SJSA1 (cell line): ENCODE data around the gene IQGAP3. TPM values are rescaled to one million over a fixed set of nuclear protein-coding genes. Genes with fewer than 3 reads are reported as not detected.

ENCODE experiments used
- DNase-seq, 2 experiments: peaks; one replicate each; pipeline ENCODE4 v3.0.0-alpha.2; 2015 to 2020; ENCODE audit warnings: low spot score in 2 of 2, low read depth in 1 of 2
- H3K27ac ChIP-seq: fragments of 250-450 bp; sonication (Bioruptor Pico); 2 replicates; pipeline ENCODE4 v1.5.1; 2020; ENCODE audit warnings: mild to moderate bottlenecking, moderate library complexity
- H3K27me3 ChIP-seq: fragments of 250-450 bp; sonication (Bioruptor Pico); replicated peaks from 2 replicates; pipeline ENCODE4 v1.5.1; 2020; ENCODE audit warnings: mild to moderate bottlenecking, moderate library complexity
- H3K36me3 ChIP-seq: fragments of 250-450 bp; sonication (Bioruptor Pico); 2 replicates; pipeline ENCODE4 v1.5.1; 2020; ENCODE audit warnings: mild to moderate bottlenecking
- H3K4me1 ChIP-seq: fragments of 250-450 bp; sonication (Bioruptor Pico); replicated peaks from 2 replicates; pipeline ENCODE4 v1.6.1; 2021; ENCODE audit warnings: mild to moderate bottlenecking
- H3K4me3 ChIP-seq: fragments of 250-450 bp; sonication (Bioruptor Pico); 2 replicates; pipeline ENCODE4 v1.5.1; 2020; ENCODE audit warnings: mild to moderate bottlenecking
- H3K9me3 ChIP-seq: fragments of 250-450 bp; sonication (Bioruptor Pico); replicated peaks from 2 replicates; pipeline ENCODE4 v1.5.1; 2020; ENCODE audit warnings: mild to moderate bottlenecking
- total RNA-seq: library from RNA; depleted of rRNA; stranded (reverse); fragments of >200 nt; shearing (Covaris generic); gene quantifications from 2 replicates; pipeline ENCODE4 v1.2.3, GENCODE V29; 2014

IQGAP3 gene
- total RNA-seq, 1 experiment from 2014 or later = 64.1 TPM

DNA sequence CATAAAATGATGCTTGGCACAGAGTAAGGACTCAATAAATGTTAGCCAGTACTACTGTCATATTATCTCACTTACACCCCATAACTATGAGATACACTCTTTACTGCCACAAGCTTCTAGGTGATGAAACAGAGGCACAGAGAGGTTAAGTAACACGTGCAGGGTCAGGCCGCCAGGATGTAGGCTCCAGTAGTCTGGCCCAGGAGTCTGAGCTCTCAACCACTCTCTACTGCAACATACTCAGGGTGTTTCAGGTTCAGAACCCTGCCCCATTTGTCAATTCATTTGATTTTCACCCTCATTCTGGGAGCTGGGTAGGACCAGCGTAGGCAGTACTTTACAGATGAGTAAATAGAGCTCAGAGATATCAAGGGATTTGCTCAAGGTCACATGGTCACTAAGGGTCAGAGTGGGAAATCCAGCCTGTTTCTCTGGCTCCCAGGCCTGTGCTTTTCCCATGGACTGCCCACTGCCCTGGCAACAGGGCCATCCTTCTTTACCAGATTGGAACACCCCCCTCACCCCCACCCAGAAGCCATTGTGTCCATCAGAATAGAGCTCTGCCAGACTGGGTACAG, 21.2 kb downstream of the IQGAP3 start:
- Histone ChIP-seq H3K27me3 (no peaks in the 10 kb centered on the region), H3K9me3 (no peaks in the 10 kb centered on the region), H3K36me3 (peaks cover 100% of the 10 kb centered on the region), H3K4me1 (0 out of 2 replicates have a peak, but pooled peaks cover 4% of the 10 kb centered on the region), H3K4me3 (no peak overlapping the region), H3K27ac (no peak overlapping the region)
- DNase-seq = no peak

DNA sequence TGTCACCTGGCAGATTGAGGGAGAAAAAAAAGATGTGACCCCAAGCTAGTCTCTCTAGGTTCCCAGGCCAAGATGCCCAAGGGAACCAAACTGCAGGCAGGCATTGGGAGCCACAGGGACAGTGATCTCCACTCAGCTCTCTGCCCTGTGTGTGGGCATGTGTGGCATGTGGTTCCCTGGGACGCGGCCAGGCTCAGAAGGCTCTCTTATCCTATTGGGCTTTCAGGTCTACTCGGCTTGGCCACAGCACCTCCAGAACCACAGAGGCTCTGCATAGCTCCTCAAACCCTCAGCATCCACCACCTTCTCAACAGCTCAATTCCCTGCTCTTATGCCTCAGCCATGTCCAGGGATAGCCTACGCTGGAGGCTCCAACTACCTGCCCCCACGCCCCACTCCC, 22.0 kb downstream of the IQGAP3 start:
- Histone ChIP-seq H3K36me3 (peaks cover 100% of the 10 kb centered on the region), H3K4me1 (0 out of 2 replicates have a peak, but pooled peaks cover 4% of the 10 kb centered on the region), H3K27ac (no peak overlapping the region), H3K4me3 (no peak overlapping the region), H3K9me3 (no peaks in the 10 kb centered on the region), H3K27me3 (no peaks in the 10 kb centered on the region)
- DNase-seq = no peak

DNA sequence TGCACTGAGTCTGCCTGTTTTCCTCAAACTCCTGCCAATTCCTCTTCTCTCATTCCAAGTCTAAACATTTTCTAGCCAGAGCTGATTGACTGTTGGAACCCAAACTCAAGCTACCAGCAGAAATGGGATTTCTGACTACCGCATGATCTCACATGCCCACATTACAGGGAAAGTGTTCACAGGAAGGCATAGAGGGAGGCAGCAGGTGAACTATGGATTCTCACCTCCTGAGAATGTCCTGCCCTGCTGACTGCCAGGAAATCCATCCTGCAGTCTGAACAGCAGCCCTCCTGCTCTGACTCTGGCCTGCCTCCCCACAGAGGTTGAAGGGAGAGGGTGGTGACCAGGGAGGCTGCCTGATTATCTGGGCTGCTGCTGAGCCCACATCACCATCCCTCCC, 22.5 kb downstream of the IQGAP3 start:
- Histone ChIP-seq H3K27ac (no peak overlapping the region), H3K4me1 (0 out of 2 replicates have a peak, but pooled peaks cover 4% of the 10 kb centered on the region), H3K36me3 (peaks cover 99% of the 10 kb centered on the region), H3K4me3 (no peak overlapping the region), H3K27me3 (no peaks in the 10 kb centered on the region), H3K9me3 (no peaks in the 10 kb centered on the region)
- DNase-seq = no peak

DNA sequence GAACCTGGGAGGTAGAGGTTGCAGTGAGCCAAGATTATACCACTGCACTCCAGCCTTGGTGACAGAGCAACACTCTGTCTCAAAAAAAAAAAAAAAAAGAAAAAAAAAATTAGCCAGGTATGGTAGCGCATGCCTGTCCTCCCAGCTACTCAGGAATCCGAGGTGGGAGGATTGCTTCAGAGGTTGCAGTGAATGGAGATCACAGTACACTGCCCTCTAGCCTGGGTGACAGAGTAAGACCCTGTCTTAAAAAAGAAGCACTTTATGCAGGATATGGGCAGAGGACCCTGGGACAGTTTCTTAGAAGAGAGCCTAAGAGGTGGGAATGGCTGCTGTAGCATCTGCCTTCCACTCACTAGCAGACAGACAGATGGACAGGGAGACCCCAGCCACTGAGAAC, 23.0 kb downstream of the IQGAP3 start:
- H3K36me3 ChIP-seq = peaks cover 99% of the 10 kb centered on the region
- no peaks in the 10 kb centered on the region for H3K27me3 ChIP-seq
- no peak for DNase-seq
- H3K27ac ChIP-seq = no peak overlapping the region
- H3K9me3 ChIP-seq = no peaks in the 10 kb centered on the region
- no peak overlapping the region for H3K4me3 ChIP-seq
- 0 out of 2 replicates have a peak, but pooled peaks cover 4% of the 10 kb centered on the region for H3K4me1 ChIP-seq

DNA sequence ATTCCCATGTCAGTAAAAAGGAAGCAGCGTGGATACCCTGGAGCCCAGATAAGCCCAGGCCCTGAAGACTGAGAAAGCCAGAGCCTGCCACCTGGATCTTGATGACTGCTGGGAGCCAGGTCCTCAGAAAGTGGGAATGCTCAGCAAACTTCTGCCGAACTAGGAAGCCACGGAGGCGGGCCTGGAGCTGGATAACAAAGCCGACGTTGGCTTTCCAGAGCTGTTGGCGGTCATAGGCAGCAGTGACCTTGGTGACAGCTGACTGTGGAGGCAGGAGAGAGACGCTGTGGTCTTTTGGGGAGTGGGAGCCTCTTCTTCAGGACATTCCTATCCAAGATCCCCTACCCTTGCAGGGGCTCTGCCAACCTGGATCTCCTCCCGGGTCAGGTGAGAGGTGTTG, 24.4 kb downstream of the IQGAP3 start:
- H3K4me1 ChIP-seq = 0 out of 2 replicates have a peak, but pooled peaks cover 4% of the 10 kb centered on the region
- no peak overlapping the region for H3K4me3 ChIP-seq
- H3K36me3 ChIP-seq = peaks cover 99% of the 10 kb centered on the region
- no peaks in the 10 kb centered on the region for H3K27me3 ChIP-seq
- H3K27ac ChIP-seq = no peak overlapping the region
- H3K9me3 ChIP-seq = no peaks in the 10 kb centered on the region
- no peak for DNase-seq

DNA sequence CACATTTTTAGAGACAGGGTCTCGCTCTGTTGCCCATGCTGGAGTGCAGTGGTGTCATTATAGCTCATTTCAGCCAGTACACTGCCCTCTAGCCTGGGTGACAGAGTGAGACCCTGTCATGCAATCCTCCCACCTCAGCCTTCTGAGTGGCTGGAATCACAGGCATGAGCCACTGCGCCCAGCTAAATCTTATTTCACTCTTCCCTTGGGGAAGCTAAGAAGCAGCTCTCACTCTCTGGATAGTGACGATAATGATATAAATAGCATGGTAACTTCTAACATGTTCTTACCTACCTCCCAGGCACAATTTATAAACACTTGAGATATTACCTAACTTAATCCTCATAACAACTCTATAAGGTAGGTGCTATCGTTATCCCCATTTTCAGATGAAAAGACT, 24.9 kb downstream of the IQGAP3 start:
- H3K36me3 ChIP-seq = peaks cover 99% of the 10 kb centered on the region
- no peak overlapping the region for H3K27ac ChIP-seq
- no peaks in the 10 kb centered on the region for H3K9me3 ChIP-seq
- DNase-seq = no peak
- H3K4me3 ChIP-seq = no peak overlapping the region
- H3K4me1 ChIP-seq = 0 out of 2 replicates have a peak, but pooled peaks cover 4% of the 10 kb centered on the region
- no peaks in the 10 kb centered on the region for H3K27me3 ChIP-seq

DNA sequence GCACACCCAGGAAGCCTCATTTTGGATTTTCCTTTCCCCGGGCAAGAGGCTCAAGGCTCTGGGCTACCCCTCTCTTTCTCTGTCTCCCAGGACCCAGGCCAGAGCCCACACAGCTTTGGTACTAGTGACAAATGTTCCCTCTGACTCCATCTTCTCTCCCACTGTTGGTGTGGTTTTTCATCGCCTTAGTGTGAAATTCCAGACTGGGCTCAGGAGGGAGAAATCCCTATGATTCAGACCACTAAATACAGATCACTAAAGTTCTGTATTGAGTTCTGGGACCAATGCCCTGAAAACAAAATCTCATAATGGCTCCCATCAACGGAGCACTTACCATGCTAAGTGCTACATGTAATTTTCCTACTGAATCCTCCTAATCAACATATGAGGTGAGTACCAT, 26.1 kb downstream of the IQGAP3 start:
- H3K36me3 ChIP-seq = peaks cover 99% of the 10 kb centered on the region
- no peaks in the 10 kb centered on the region for H3K9me3 ChIP-seq
- H3K27me3 ChIP-seq = no peaks in the 10 kb centered on the region
- no peak overlapping the region for H3K4me3 ChIP-seq
- DNase-seq = no peak
- H3K27ac ChIP-seq = no peak overlapping the region
- no peaks in the 10 kb centered on the region for H3K4me1 ChIP-seq

DNA sequence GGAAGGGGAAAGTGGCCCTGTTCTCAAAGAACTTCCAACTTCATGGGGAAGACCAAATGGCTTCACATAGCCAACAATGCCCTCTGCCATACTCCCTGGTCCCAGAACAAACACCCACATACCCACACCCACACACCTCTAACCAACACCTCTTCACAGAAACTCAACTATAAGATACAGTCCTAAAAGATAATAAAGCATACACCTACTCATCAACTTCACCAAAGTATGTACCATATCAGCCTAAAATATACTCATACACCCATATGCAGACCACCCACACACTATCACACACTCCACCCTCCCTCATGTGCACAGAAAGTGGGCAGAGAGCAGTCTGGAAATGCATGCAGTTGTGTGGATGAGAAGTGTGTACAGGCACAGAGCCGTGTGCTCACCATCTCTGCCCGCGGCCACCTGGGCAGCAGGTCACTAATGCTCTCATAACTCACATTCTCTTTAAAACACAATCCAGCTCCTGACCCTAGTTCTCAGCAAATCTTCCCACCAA, 27.7 kb downstream of the IQGAP3 start:
- Histone ChIP-seq H3K36me3 (peaks cover 99% of the 10 kb centered on the region), H3K9me3 (no peaks in the 10 kb centered on the region), H3K27me3 (no peaks in the 10 kb centered on the region), H3K4me1 (no peaks in the 10 kb centered on the region), H3K4me3 (no peak overlapping the region), H3K27ac (no peak overlapping the region)
- no peak for DNase-seq

DNA sequence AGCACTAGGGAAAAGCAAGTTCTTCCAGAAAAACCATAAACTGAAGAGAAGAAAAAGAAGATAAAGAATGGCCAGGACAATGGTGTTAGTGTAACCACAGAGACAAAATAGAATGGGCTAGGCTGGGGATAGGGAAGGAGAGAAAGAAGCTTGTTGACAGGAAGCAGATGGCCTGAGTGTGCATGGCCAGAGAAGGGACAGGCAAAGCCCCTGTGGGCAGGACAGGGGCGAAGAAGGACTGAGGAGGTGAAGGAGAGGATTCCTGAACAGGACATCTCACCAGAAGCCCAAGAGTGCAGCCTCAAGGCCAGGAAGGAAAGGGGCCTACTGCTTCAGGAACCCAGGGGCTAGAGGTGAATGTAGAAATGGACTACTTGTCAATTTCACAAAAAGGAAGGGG, 29.3 kb downstream of the IQGAP3 start:
- DNase-seq = no peak
- Histone ChIP-seq H3K36me3 (peaks cover 99% of the 10 kb centered on the region), H3K4me3 (no peak overlapping the region)

DNA sequence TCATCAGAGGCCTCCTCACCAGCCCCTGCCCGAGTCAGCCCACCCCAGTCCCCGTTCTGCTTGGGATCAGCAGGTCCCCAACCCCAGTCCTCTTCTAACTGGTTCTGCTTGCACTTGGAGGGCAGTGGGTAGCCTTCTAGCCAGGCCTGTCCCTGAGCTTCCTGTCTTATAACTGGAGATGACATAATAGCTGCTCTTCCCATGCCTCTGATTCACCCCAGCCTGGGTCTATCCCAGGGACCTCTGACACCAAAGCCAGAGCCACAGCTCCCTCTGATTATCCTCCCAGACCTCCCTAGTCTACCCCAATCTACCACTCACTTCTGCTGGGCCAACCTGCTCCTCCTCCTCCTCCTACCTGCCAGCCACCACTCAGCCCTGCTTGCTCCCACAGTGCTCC, 31.4 kb downstream of the IQGAP3 start:
- H3K9me3 ChIP-seq = no peaks in the 10 kb centered on the region

More for the DNA sequence above, 29.3 kb downstream of the IQGAP3 start:
- Histone ChIP-seq H3K9me3 (no peaks in the 10 kb centered on the region), H3K27me3 (no peaks in the 10 kb centered on the region), H3K27ac (no peak overlapping the region), H3K4me1 (no peaks in the 10 kb centered on the region)

DNA sequence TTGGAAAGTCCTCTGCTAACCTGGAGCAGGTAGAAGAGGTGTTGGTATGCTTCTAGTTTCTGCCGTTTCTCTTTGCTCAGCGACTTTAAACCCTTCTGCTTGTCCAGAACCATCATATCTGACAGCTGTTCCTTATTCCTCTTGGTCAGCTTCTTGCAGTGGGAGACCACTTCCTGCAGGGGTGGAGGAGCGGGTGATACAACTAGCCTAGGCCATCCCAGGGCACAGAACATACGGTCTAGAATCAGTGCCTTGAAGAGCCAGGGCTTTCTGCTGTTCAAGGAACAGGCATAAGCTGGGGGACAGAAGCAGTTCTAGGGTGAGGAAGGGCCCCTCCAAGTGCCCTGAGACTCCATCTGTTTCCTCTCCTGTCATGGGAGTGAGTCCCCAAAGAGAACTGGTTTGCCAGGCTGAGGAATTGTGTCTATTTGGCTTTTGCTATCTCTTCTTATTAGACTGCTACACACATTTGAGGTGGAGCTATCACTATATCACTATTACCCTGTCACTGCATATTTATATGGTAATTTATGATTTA, 32.5 kb downstream of the IQGAP3 start:
- no peaks in the 10 kb centered on the region for H3K9me3 ChIP-seq
- no peaks in the 10 kb centered on the region for H3K27me3 ChIP-seq
- no peaks in the 10 kb centered on the region for H3K4me1 ChIP-seq
- no peak overlapping the region for H3K27ac ChIP-seq
- no peak for DNase-seq
- peaks cover 100% of the 10 kb centered on the region for H3K36me3 ChIP-seq
- no peak overlapping the region for H3K4me3 ChIP-seq

More for the DNA sequence above, 31.4 kb downstream of the IQGAP3 start:
- Histone ChIP-seq H3K36me3 (peaks cover 99% of the 10 kb centered on the region), H3K27me3 (no peaks in the 10 kb centered on the region), H3K27ac (no peak overlapping the region), H3K4me1 (no peaks in the 10 kb centered on the region), H3K4me3 (no peak overlapping the region)
- DNase-seq = no peak

DNA sequence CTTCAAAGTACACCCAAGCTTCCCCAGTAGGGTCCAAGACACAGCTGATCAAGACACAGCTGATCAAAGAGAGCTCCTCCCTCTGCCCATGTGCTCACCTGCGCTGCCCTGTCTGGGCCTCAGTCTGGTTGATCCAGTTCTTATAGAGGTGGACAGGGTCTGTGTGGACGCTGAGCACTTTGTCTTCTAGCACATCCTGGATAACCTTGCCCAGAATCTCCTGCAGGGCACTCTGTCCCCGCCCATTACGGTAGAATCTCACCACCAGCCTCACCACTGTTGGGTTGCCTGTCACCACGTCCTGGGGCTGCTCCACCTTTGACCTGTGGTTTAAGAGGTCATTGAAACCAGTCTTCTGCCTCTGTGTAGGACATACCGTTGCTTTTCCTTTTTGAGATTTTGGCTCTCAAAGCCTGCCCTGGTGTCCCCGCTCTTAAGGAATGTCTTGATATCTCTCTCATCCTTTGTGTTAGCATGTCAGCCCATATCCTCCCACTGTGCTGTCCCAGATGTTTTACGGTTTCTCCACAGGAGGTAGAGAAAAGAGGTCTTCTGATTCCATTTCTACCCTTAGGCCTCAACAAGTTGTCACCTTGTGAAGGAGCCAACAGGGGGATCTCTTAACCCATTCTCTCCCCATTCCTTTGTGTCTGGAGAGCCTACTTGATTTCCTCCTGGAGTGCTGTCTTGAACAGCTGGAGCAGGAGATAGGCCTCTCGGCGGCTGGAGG, 33.5 kb downstream of the IQGAP3 start:
- H3K4me3 ChIP-seq = no peak overlapping the region
- H3K27ac ChIP-seq = no peak overlapping the region
- peaks cover 100% of the 10 kb centered on the region for H3K36me3 ChIP-seq
- no peaks in the 10 kb centered on the region for H3K4me1 ChIP-seq
- H3K9me3 ChIP-seq = no peaks in the 10 kb centered on the region
- no peaks in the 10 kb centered on the region for H3K27me3 ChIP-seq
- DNase-seq = no peak

DNA sequence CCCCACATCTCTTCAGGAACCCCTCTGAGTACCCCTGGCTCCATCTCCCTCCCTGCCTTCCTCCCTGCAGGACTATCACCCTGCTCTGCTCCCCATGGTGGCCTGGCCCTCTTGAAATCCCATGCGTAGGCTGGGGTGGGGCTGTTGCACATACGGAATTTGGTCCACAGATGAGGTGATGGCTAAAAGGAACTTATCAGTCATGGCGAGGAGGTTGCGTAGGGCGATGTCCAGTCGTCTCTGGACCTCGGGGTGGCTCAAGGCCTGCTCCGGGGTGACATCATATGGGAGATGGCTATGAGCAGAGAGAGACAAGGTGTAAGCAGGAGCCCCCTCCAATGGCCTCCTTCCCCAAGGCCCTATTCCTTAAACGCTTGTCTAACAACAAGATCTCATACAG, 35.3 kb downstream of the IQGAP3 start:
- Histone ChIP-seq H3K36me3 (peaks cover 100% of the 10 kb centered on the region), H3K4me1 (no peaks in the 10 kb centered on the region), H3K27me3 (no peaks in the 10 kb centered on the region), H3K9me3 (no peaks in the 10 kb centered on the region), H3K27ac (no peak overlapping the region), H3K4me3 (no peak overlapping the region)
- DNase-seq = no peak

DNA sequence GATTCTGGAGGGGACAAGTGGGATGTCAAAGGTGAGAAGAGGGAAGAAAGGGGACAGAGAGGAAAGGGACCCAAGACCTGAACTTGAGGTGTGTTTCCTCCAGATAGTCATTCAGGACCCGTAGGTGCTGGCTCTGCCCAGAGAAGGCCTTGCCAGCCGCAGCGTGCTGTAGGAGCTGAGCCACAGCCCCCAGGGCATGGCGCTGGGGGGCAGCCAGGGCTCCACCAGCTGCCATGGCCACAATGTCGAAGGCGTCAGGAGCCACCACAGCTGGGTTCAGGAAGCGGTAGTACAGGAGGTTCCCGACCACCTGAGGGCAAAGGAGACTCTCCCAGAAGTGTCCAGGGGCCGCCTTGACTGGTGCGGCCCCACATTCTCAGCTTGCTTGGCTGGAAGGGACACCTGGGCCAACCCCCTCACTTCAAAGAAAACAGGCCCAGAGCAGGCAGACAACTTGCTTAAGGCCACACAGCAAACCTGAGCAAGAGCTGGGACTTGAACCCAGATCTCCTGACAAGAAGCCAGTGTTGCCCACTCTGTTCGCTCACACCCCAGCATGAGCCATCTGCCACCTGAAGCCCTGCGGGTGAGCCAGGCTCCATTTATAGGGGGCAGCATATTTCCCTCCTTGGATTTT, 37.8 kb downstream of the IQGAP3 start:
- Histone ChIP-seq H3K27ac (no peak overlapping the region), H3K9me3 (no peaks in the 10 kb centered on the region), H3K4me3 (no peak overlapping the region), H3K4me1 (no peaks in the 10 kb centered on the region), H3K36me3 (peaks cover 99% of the 10 kb centered on the region), H3K27me3 (no peaks in the 10 kb centered on the region)
- DNase-seq = no peak
